Hematopoietic multipotent progenitor cell treated with erythropoietin and hydrocortisone succinate and interleukin-3 and kit ligand, for 15 days (in vitro differentiated cells): ENCODE measurements around the gene GTF3C1.
A peak's percentile ranks its signal among the peaks of the same experiment; 100 is the strongest.
"Not testable (repeated sequence)": the region's sequence is repeated elsewhere in the genome, so short reads cannot be mapped to it uniquely, and the experiment has no call there.

ENCODE experiments used
- DNase-seq: peaks from one replicate; pipeline ENCODE4 v3.0.0-alpha.2; 2015; ENCODE audit warnings: low spot score

GTF3C1 gene

GRCh38 chr16:27444470-27444869 lies 105.2 kb downstream of the GTF3C1 start:
- no peak for DNase-seq

DNA sequence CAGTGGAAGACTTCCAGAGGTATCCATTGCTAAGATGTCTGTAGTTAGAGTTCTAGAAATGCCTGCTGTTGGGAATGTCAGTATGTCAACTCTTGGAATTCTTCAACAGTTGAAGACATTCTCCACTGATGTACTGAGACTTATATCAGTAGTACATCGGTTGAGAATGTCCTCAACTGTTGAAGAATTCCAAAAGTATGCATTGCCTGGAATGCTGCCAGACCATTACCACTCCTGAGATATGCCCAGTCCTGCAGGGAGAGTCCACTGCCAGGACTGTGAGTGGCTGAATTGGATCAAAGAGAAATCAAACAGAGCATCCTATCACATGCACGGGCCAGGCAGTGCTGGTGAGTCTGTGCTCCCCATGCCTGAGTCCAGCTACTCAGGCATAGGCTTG lies 105.7 kb downstream of the GTF3C1 start:
- no peak for DNase-seq

- DNase-seq = no peak
Measured at GRCh38 chr16:27441998-27442397, 107.7 kb downstream of the GTF3C1 start.

DNA sequence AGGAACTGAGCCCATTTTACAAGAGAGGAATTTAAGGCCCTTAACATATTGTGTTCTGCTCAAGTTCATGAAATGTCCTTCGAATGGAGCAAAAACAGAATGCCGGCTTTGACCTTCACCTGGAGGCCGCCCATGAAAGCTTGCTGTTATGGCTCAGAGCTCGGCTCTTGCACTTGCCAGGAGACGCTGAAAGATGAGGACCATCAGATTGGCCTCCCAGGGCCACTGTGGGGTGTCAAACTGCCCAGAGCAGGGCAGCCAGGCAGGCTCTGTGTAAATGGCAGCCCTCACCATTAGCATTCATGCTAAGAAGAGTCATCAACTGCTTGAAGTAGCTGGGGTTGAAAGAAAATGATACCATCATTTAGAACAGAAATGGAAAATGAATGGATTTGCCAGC lies 108.4 kb downstream of the GTF3C1 start:
- DNase-seq = no peak

DNA sequence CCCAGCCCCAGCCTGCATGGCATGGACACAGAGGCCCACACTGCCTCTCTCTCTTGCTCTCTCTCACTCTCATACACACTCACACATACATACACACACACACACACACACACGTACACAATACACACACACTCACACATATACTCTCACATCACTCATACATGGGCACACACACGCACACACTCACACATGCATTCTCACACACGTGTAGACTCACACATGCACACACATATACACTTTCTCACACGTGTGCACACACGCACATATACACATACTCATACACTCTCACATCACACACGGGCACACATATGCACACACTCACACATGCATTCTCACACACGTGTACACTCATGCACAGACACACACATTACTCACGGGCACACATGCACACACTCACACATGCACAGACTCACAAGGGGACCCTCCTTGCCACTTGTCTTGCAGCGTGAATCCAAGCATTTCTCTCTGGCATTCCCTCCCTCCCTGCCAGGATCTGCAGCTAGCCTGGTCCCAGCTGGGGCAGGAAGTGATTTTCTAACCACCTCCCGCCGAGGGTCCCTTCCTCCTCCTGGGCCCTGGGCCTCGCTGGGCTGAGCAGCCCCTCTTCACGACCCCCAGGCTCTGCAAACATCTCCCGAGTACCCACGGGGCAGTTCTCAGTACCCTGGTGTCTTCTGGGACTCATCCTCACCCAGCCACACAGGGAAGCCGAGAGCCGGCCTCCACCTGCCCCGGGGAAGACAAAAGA lies 110.3 kb downstream of the GTF3C1 start:
- DNase-seq = no peak

- no peak for DNase-seq
Measured at GRCh38 chr16:27437946-27438345, 111.8 kb downstream of the GTF3C1 start.

DNA sequence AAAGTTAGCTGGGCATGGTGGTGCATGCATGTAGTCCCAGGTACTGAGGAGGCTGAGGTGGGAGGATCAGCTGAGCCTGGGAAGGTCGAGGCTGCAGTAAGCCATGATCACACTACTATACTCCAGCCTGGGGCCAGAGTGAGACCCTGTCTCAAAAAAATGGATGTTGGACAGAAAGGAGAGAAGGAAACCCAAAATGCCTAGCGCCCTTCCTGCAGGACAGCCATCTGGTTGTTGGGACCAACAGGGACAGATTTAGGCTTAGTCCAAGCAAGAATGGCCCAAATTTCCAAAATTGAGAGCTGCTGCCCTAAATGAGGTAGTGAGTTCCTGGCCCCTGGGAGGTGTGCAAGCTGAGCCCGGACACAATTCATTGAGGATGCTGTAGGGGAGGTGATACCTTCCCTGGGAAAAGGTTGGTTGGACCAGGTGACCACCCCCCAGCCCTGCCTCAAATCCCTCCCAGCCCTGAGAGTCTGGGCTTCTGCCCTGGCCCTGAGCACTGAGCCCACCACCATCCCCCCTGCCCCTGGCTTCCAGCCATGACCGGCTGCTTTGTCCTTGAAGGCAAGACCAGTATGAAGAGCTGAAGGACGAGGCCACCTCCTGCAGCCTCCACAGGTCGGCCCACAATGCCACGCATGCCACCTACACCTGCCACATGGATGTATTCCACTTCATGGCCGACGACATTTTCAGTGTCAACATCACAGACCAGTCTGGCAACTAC lies 112.6 kb downstream of the GTF3C1 start:
- DNase-seq = no peak

GRCh38 chr16:27436065-27436464 lies 113.6 kb downstream of the GTF3C1 start:
- DNase-seq = no peak

GRCh38 chr16:27435146-27435545 lies 114.6 kb downstream of the GTF3C1 start:
- DNase-seq = not testable (repeated sequence)

GRCh38 chr16:27434141-27435051 lies 115.3 kb downstream of the GTF3C1 start:
- no peak for DNase-seq

DNA sequence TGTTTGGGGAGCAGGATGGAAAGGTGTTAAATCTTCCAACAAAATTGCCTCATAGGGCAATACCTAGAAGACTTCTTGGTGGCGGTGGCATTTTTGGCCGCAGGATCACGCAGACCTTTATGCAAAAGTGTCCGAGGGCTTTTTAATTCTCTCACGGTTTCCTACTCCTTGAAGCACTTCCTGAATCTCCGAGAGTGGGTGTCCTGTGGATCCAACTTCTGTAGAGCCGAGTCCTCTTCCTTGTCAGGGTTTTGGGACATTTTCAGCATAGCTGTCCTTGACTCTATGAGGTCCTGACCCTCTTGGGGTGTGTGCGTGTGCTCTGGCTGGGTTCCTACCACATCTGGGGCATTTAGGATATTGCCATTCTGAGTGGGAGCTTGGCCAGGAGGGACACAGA lies 116.1 kb downstream of the GTF3C1 start:
- DNase-seq = no peak

DNA sequence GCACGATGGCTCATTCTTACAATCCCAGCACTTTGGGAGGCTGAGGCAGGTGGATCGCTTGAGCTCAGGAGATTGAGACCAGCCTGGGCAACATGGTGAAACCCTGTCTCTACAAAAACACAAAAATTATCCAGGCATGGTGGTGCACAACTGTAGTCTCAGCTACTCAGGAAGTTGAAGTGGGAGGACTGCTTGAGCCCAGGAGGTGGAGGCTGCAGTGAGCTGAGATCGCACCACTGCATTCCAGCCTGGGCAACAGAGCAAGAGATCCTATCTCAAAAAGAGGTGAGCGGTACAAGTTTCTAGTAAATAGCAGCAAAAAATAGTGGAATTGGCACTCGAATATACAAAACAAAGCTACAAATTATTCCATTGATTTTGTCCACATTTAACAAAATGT lies 116.5 kb downstream of the GTF3C1 start:
- not testable (repeated sequence) for DNase-seq

DNA sequence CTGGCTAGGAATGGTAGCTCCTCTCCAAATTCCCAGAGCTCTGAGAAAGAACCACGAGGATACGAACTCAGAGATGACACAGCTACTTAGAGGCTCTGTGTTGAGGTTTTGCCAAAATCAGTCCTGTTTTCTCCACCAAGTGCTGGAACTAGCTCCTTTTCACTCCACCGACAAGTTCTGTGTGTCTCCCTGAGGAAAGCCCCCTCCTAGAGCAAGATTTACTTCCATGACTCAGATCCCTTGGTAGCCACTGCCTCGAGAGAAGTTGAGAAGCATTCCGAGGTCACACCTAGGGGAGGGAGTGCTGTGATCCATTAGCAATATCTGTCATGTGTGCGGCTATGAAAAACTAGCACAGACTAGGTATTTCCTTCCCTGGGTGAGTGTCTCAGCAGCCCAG lies 117.2 kb downstream of the GTF3C1 start:
- no peak for DNase-seq

DNA sequence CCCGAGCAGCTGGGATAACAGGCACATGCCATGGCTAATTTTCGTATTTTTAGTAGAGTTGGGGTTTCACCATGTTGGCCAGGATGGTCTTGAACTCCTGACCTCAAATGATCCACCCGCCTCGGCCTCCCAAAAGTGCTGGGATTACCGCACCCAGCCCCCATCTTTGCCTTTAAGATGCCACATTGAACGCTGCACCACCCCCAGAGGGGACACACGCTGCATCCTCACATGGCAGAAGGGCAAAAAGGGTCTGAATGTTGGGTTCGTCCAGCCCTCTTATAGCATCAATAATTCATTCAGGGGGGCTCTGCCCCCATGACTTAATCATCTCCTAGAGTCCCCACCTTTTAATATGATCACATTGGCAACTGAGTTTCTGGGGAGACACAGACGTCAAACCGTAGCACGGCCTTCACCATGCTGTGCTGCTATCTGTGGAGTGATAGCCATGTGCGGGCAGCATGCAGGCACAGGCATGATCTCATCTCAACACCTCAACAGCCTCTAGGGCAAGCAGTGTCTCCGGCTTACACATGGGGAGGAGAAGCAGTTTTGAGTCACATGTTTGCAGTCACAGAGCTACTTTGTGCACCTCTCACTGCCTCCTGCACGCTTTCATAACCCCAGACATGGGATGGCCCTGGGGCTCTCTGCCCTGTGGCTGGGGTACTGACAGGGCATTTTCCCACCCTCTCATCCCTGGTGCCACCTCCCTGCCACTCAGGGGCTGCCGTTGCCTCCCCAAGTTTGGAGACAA lies 117.8 kb downstream of the GTF3C1 start:
- no peak for DNase-seq

GRCh38 chr16:27430923-27431484 lies 118.7 kb downstream of the GTF3C1 start:
- peak; percentile 16 for DNase-seq

- no peak for DNase-seq
Measured at GRCh38 chr16:27430512-27430911, 119.2 kb downstream of the GTF3C1 start.

DNA sequence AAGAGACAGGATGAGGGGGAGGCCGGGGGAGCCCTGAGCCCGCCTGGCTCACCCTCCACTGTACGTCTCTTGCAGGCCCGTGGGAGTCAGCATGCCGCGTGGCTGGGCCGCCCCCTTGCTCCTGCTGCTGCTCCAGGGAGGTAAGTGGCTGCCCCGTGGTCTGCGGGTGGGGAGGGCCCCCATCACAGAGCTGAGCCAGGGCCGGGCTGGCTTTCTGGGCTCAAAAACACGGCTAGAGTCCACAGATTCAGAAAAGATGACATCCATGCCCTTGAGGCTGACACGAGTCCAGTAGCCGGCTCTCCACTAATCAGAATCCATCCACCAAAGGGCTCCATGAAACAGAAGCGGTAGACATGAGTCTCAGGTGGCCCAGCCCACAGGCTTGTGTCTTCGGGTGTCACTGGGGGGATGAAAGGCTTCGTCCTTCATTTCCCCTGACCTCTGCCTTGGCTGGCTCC lies 119.7 kb downstream of the GTF3C1 start:
- no peak for DNase-seq

- no peak for DNase-seq
Measured at GRCh38 chr16:27429330-27429871, 120.3 kb downstream of the GTF3C1 start.

GRCh38 chr16:27428026-27428785 lies 121.5 kb downstream of the GTF3C1 start:
- DNase-seq = no peak

DNA sequence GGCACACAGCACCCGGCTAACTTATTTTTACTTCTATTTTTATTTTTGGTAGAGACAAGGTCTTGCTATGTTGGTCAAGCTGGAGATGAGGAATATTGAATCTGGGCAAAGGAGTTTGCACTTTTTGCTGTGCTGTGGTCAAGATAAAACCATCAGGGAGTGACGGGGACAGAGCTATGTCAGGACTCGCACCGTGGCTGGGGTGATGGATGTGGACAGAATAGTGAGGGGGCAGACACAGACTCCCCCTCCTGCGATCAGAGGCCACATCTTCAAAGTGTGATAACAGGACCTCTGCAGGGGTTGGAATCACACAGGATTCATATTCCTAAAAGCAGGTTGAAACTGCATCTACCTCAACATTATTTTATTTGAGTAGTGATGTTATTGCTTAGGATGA lies 122.2 kb downstream of the GTF3C1 start:
- no peak for DNase-seq
